Glutamatergic neuron (in vitro differentiated cells): ENCODE measurements around the gene TCTA. TPM values are rescaled to one million over a fixed set of nuclear protein-coding genes. Genes with fewer than 3 reads are reported as not detected.

Experiments
- DNase-seq: peaks from one replicate; pipeline ENCODE4 v3.0.0; 2022
- H3K27ac Mint-ChIP-seq: one replicate; pipeline ENCODE4 v1.8.0; 2020; ENCODE audit warnings: mild to moderate bottlenecking, mixed read lengths, inconsistent platforms; ENCODE audit not compliant: unreplicated experiment
- H3K27me3 Mint-ChIP-seq: one replicate; pipeline ENCODE4 v1.8.0; 2020; ENCODE audit warnings: mild to moderate bottlenecking, moderate library complexity, mixed read lengths, inconsistent platforms; ENCODE audit not compliant: unreplicated experiment
- H3K36me3 Mint-ChIP-seq: one replicate; pipeline ENCODE4 v1.8.0; 2020; ENCODE audit warnings: mild to moderate bottlenecking, mixed read lengths, inconsistent platforms; ENCODE audit not compliant: unreplicated experiment
- H3K4me1 Mint-ChIP-seq: one replicate; pipeline ENCODE4 v1.8.0; 2020; ENCODE audit warnings: mild to moderate bottlenecking, low read depth, mixed read lengths, inconsistent platforms; ENCODE audit not compliant: unreplicated experiment
- H3K4me3 Mint-ChIP-seq: one replicate; pipeline ENCODE4 v1.8.0; 2020; ENCODE audit warnings: mild to moderate bottlenecking, mixed read lengths, inconsistent platforms; ENCODE audit not compliant: unreplicated experiment
- H3K9me3 Mint-ChIP-seq: one replicate; pipeline ENCODE4 v1.8.0; 2020; ENCODE audit warnings: mild to moderate bottlenecking, moderate library complexity, mixed read lengths, inconsistent platforms; ENCODE audit not compliant: unreplicated experiment
- CTCF ChIP-seq: fragments of 200-600 bp; sonication (generic); IDR thresholded peaks from one replicate; pipeline ENCODE4 v1.5.0; 2021; ENCODE audit not compliant: partially characterized antibody, unreplicated experiment
- total RNA-seq: library from RNA; stranded (reverse); fragmentation: NEBNext Ultra II Directional; extraction: Animal tissue kit (Norgen Biotek cat#: 25700); gene quantifications from one replicate; pipeline ENCODE4 v1.2.1, GENCODE V29; 2021; ENCODE audit not compliant: unreplicated experiment

The TCTA gene
- total RNA-seq, 1 donor from 2014 or later: 27.7 TPM

GRCh38 chr3:49460956-49461355, 48.7 kb downstream of the TCTA start:
- H3K4me3 Mint-ChIP-seq: no peak overlapping the region
- DNase-seq: no peak
- peaks cover 2% of the 10 kb centered on the region for H3K27me3 Mint-ChIP-seq
- H3K4me1 Mint-ChIP-seq: peaks cover 16% of the 10 kb centered on the region
- H3K36me3 Mint-ChIP-seq: no peaks in the 10 kb centered on the region
- TF ChIP-seq CTCF: no peak
- no peak overlapping the region for H3K27ac Mint-ChIP-seq
- H3K9me3 Mint-ChIP-seq: peaks cover 2% of the 10 kb centered on the region

- H3K4me3 Mint-ChIP-seq: peak overlapping the region; percentile 68
- H3K4me1 Mint-ChIP-seq: peaks cover 16% of the 10 kb centered on the region
- no peaks in the 10 kb centered on the region for H3K36me3 Mint-ChIP-seq
- H3K9me3 Mint-ChIP-seq: no peaks in the 10 kb centered on the region
- TF ChIP-seq CTCF: no peak
- H3K27ac Mint-ChIP-seq: peak overlapping the region; percentile 50
- no peak for DNase-seq
- peaks cover 2% of the 10 kb centered on the region for H3K27me3 Mint-ChIP-seq
These were observed 49.4 kb downstream of the TCTA start for GRCh38 chr3:49461443-49462171.

GRCh38 chr3:49462222-49462621, 50.0 kb downstream of the TCTA start:
- Mint-ChIP-seq H3K27ac (peak overlapping the region; percentile 52), H3K4me3 (peak overlapping the region; percentile 68), H3K36me3 (no peaks in the 10 kb centered on the region), H3K27me3 (peaks cover 2% of the 10 kb centered on the region), H3K9me3 (peaks cover 2% of the 10 kb centered on the region), H3K4me1 (peaks cover 16% of the 10 kb centered on the region)
- DNase-seq: no peak
- TF ChIP-seq CTCF: no peak

GRCh38 chr3:49465270-49466034, 53.2 kb downstream of the TCTA start:
- no peak overlapping the region for H3K27ac Mint-ChIP-seq
- H3K4me3 Mint-ChIP-seq: no peak overlapping the region
- H3K4me1 Mint-ChIP-seq: peaks cover 11% of the 10 kb centered on the region
- no peak for DNase-seq
- no peaks in the 10 kb centered on the region for H3K36me3 Mint-ChIP-seq
- no peak for TF ChIP-seq CTCF
- H3K9me3 Mint-ChIP-seq: peaks cover 2% of the 10 kb centered on the region
- no peaks in the 10 kb centered on the region for H3K27me3 Mint-ChIP-seq

Other genes with a start within 250 kb of the TCTA start
- gene CCDC71, start 246.1 kb upstream of the TCTA start, total RNA-seq: 22.1 TPM
- gene KLHDC8B, start 240.8 kb upstream of the TCTA start, total RNA-seq: 36.3 TPM
- gene C3orf62, start 135.2 kb upstream of the TCTA start, total RNA-seq: 7.5 TPM
- gene USP4, start 72.4 kb upstream of the TCTA start, total RNA-seq: 70.0 TPM
- 239 TPM for gene GPX1, start 54.1 kb upstream of the TCTA start, total RNA-seq
- gene RHOA, start 447 bp upstream of the TCTA start, total RNA-seq: 262 TPM
- 12.4 TPM for gene AMT, start 10.1 kb downstream of the TCTA start, total RNA-seq
- 38.7 TPM for gene NICN1, start 16.9 kb downstream of the TCTA start, total RNA-seq
- gene DAG1, start 57.8 kb downstream of the TCTA start, total RNA-seq: 46.8 TPM
- gene BSN, start 142.1 kb downstream of the TCTA start, total RNA-seq: 46.9 TPM